T-helper 1 cell treated with Interleukin-12 subunit alpha and Interleukin-12 subunit beta and Interleukin-4 antibody, amounts not matched to agents 30 ng/mL and 1 ng/mL, for 36 hours (primary cell): ENCODE measurements around the gene PACS1. TPM values are rescaled to one million over a fixed set of nuclear protein-coding genes. Genes with fewer than 3 reads are reported as not detected.
"Not testable (repeated sequence)": the region's sequence is repeated elsewhere in the genome, so short reads cannot be mapped to it uniquely, and the experiment has no call there.

Source experiments
- intact Hi-C: fragments of 100-400 bp; cut with micrococcal nuclease; formaldehyde crosslinking; loops from one replicate; pipeline ENCODE4 v1.15.1; 2024
- total RNA-seq: library from RNA; stranded (reverse); gene quantifications from 2 replicates; pipeline ENCODE4 v1.2.3, GENCODE V29; 2022

PACS1 gene
- total RNA-seq = 90.5 and 91.2 TPM in 2 replicates

DNA sequence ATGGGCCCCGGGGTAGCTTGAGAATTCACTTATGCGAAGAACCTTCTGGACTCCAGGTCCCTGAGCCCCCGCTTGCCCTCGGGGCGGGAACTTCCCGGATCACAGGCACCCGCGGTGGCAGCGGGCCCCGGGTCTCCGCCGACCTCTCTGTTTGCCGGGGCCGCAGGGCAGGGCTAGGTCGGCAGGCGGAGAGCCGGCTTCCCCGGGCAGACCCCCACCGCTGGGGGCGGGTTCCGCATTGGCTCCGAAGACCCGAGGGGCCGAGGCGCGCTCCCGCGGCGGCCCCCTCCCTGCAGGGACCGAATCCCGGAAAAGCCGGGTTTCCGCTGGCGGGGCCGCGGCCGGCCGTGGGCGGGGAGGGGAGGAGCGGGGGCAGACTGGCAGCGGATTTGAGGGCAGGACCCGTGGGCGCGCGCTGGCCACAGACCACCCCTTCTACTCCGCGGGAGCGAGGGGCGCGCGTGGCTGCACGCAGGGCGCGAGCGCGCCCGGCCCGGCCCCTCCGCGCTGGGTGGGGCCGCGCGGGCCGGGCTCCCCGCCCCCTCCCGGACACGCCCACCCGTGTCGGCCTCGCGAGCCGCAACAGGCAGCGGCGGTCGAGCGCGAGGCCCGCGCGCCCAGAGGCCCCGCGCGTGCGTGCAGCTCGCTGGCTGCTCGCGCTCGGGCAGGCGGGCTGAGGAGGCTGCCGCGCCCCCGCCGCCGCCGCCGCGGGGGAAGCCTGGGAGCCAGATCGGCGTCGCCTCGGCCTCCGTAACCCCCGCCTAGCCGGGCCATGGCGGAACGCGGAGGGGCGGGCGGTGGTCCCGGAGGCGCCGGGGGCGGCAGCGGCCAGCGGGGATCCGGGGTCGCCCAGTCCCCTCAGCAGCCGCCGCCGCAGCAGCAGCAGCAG lies at the start of gene PACS1:
PACS1 (plus strand) TSS at position 558 of the 889 bp plus-strand sequence; CDS start at position 773, 215 bp downstream.
- intact Hi-C loops = loop anchor here (1.0 to 10.0 kb wide), 4 partner anchors 18 to 565 kb away; partner anchors contain the start of genes RBM4 and SF3B2

DNA sequence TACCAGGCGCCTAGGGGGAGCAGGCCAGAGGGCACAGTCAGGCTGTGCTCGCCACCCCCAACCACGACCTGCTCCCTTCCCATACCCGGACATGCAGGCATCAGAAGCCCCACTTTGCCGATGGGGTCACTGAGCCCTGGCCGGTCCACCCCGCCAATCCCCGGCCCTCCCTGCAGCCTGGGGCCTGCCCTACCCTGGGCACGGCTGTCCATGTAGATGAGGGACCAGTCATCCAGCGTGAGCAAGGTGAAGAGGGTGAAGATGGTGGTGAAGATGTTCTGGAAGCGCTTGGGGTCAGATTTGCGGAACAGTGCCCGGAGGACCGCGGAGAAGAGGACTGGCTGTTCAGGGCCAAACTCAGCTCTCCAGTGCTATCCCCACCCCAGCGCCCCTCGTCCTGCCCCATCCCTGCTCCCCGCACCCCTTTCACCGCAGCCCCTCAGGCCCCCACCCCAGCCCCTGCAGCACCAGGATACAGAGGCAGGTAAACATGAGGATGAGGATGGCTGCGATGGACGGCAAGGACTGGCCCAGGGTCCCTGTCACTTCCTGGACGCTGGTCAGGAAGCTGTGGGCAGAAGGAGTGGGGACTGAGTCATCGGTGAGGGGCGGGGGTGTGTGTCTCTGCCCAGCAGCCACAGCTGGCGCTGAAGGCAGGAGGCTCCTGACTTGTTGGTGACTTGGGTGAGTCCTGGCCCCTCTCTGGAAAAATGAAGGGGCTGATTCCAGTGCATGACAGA lies 49.3 kb upstream of the PACS1 start:
- intact Hi-C loops = no loop called here

DNA sequence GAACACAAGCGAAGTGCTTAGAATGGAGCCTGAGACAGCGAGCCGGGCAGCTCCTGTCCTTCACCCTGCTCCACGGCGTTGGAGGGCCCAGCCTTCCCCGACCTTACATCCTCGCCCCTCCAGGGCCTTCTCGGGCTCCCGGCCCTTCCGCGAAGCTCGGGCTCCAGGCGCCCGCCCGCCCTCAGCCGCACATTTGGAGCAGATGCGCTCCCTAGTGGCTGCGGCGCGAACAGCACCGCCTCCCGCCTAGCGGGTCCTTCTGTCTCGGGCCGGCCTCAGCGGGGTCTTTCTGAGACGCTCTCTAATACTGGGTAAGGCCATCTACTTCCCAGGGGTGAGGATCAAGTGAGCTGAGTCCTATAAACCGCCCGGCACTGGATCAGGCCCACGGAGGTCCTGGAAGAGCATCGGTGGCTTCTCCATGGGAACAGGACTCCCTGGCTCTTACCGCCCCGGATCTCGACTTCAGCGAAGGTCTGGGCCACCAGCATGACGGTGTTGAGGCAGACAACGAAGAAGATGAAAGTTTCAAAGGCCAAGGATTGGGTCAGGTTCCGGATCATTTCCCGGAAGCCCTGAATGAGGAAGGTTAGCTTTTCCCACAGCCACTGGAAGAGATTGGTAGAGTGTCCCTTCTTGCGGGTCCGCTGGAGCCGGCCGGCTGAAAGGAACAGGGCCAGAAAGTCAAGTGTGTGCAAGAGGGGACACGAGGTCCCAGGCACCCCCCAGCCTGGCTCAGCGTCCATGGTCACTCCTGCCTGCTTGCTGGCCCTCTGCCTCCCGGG lies 47.5 kb upstream of the PACS1 start:
- intact Hi-C loops = loop anchor here (1.0 kb wide), 3 partner anchors 20 to 138 kb away; partner anchors contain the start of genes BANF1 and EIF1AD

DNA sequence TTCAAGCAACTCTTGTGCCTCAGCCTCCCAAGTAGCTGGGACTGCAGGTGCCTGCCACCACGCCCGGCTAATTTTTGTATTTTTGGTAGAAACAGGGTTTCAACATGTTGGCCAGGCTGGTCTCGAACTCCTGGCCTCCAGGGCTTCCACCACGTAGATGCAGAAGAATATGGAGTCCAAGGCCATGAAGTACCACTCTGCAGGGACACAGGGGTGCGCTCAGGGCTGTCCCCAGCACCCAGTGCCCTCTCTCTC lies 47.0 kb upstream of the PACS1 start:
- intact Hi-C loops = not testable (repeated sequence)

DNA sequence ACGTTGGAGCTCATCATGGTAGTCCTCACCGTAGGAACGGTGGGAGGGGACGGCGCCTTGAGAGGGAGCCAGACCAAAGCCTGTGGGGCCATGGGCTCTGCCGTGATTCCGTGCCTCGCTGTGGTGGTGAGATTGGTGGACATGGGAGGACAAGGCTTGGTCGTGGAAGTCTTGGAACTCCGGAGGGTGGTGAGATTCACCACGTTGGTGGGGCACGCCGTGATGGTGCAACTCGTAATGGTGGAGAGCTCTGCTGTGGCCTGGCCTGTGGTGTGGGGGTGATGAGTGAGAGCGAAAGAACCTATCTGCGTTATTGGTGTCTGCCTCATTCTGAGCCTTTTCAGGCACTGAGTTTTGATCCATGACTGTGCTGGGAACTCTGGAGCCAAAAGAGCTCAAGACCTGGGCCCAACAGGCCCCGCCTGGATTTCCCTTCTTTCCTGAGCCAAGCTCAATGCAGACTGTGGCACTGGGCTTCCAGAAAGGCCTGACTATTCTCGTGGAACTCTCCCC lies 44.0 kb upstream of the PACS1 start, which contains the start of gene CATSPER1:
CATSPER1 (minus strand) TSS at position 463 of the 513 bp plus-strand sequence; CDS start at position 363, 100 bp downstream.
- intact Hi-C loops = no loop called here

DNA sequence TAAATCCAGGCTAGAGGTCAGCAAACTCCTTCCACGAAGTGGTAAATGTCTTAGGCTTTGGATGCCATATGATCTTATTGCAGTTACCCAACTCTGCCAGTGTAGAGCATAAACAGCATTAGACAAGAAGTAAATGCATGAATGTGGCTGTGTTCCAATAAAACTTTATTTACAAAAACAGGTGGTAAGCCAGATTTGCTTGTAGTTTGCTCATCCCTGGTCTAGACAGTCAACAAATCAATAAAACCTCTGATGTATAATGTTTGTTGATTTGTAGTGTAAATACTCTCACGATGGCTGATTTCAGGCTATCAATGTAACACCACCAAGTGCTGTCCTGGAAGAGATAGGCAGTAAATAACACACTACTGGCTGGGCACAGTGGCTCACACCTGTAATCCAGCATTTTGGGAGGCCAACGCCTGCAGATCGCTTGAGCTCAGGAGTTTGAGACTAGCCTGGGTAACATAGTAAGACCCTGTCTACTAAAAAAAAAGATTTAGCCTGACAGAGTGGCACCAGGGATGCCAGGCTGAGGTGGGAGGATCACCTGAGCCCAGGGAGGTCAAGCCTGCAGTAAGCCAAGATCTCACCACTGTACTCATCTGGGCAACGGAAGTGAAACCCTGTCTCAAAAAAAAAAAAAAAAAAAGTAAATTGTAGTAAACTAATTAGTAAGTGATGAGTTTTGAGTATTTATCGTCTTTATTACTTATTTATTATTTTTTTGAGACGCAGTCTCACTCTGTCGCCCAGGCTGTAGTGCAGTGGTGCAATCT lies 36.9 kb upstream of the PACS1 start:
- intact Hi-C loops = no loop called here

DNA sequence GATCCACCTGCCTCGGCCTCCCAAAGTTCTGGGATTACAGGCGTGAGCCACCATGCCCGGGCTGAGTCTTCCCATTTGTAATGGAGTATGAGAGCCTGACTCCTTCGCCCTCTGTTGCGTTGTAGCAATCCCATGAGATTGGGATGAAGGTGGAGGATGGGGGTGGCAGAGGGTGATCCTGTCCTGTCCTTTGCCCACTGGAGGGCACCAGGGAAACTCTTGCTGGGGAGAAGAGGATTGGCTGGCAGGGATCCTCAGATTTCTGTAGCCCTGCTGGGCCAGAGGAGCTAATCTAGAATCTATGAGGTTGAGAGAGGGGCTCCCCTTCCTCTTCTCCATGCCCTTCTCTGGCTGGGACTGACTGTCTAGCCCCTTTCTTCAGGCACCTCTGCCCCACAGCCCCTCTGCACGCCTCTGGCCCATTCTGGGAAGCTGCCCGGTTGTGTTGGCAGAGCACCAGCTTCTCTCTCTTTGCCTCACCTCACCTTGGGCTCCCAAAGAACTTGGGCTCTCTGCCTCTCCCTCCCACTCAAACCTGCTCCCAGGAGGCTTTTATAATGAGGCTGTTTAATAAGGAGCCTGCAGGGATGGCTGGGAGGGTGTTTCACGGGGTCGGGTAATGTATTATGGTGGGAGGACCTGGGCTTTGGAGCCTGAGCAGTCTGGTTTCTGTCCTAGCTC lies 34.3 kb upstream of the PACS1 start:
- intact Hi-C loops = no loop called here

DNA sequence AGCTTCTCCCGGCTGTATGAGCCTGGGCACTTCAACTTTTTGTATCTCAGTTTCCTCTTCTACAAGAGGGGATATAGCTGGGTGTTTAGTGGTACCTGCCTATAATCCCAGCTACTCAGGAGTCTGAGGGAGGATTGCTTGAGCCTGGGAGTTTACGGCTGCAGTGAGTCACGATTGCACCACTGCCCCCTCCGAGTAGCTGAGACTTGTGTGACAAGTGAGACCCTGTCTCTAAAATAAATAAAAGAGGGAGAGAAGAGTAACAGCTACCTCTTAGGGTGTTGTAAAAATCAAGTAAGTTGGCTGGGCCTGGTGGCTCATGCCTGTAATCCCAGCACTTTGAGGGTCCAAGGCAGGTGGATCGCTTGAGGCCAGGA lies 33.8 kb upstream of the PACS1 start:
- intact Hi-C loops = no loop called here

DNA sequence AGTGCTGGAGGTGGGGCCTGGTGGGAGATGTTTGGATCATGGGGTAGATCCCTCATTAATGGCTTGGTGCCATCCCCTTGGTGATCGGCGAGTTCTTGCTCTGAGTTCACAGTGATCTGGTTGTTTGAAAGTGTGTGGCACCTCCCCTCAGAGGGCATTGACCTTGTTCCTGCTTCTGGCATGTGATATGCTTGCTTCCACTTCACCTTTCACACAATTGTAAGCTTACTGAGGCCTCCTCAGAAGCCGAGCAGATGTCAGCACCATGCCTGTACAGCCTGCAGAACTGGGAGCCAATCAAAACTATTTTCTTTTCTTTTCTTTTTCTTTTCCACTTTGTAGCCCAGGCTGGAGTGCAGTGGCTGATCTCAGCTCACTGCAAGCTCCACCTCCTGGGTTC lies 32.7 kb upstream of the PACS1 start:
- intact Hi-C loops = no loop called here

DNA sequence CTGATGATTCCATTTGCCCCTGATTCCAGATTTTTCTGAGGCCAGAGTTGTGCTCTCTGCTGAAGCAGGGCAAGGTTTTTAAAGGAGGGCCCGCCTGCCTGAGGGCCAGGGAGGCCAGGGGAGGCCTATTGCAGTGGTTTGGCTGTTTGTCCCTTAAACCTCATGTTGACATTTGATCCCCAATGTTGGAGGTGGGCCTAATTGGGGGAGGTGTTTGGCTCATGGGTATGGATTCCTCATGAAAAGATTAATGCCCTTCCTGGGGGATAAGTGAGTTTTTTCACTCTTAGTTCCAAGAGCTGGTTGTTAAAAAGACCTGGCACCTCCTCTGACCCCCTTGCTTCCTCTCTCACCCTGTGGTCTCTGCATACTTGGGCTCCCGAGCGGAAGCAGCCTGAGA lies 30.3 kb upstream of the PACS1 start:
- intact Hi-C loops = no loop called here

DNA sequence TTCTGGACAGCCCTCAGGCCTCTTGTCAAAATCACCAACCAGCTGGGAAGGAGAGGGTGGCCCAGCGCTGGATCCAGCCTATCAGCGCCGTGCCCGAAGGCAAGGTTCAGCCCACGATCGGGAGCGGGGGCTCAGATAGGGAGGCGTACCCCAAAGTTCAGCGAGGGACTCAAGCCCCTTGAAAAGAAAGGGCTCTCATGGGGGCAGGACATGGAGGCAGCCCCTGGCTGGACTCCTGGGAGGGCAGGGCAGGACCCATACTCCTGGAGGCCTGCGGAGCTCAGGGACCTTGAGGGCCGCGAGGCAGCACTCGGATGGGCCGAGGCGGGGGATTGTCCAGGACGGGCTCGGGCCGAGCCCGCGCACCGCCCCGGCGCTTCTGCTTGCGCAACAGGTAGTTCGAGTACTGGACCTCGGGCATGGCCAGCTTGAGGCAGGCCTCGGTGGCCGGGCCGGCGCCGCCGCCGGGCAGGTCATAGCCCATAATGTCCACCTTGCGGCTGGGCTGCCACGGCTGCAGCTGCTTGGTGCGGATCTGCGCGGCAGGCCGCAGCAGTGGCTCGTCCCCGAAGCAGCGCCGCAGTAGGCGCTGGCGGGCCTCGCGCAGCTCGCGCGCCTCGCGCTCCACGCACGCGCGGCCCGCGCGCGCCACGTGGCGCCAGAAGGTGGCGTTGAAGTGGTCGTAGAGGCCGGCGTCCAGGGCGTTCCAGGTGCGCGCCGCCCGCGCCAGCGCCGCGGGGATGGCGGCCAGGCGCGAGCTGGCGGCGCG lies 27.7 kb upstream of the PACS1 start:
- intact Hi-C loops = no loop called here

DNA sequence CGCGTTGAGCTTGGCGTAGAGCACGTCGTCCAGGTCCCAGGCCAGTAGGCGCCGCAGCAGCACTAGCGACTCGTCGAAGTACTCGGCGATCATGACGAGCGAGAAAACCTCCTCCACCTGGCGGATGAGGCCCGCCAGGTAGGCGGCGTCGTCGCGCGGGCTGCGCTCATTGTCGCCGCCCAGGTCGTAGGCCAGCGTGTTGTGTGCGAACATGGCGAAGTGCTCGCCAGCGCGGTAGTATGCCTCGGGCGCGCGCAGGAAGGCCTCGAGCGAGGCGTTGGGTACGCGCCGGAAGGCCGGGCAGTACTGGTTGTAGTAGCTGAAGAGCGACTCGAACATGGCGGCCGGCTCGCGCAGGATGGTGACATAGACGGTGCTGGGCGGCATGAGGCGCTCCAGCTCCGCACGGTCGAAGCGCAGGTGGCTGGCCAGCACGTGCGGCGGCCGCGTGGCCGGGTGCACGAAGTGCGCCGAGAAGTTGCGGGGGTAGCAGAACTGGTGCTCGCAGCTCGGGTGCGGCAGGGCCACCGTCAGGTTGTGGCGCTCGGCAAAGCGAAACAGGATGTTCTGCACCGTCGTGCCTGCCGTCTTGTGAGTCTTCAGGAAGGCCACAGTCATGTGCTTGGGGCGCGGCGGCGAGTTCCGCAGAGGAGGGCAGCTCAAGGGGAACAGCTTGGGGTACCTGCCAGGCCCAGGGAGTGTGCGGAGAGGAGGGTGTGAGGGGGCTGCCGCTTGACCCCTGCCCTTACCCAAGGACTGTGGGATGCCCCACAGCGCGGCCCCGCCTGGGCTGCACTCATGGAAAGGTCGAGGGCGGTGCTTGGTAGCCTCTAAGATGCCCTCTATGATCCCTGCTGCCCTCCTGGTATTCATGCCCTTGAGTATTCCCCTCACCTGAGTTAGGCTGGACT lies 26.8 kb upstream of the PACS1 start:
- intact Hi-C loops = no loop called here

DNA sequence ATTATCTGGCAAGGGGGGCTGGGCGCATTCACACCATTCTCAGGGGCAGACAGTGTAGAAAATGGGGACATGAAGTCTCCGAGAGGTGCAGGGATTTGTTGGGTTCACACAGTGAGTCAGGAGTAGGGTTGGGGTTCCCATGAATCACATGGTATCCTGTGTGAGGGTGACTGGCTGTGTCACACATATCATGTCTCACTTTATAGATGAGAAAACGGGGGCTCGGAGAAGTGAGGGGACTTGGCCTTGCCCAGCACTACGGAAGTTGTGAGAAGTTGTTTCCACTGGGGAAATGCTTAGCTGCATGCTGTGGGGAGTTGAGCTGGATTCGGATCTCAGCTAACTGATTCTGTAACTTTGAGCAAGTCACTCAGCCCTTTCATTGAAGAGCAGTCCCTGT lies 25.3 kb upstream of the PACS1 start:
- intact Hi-C loops = no loop called here

DNA sequence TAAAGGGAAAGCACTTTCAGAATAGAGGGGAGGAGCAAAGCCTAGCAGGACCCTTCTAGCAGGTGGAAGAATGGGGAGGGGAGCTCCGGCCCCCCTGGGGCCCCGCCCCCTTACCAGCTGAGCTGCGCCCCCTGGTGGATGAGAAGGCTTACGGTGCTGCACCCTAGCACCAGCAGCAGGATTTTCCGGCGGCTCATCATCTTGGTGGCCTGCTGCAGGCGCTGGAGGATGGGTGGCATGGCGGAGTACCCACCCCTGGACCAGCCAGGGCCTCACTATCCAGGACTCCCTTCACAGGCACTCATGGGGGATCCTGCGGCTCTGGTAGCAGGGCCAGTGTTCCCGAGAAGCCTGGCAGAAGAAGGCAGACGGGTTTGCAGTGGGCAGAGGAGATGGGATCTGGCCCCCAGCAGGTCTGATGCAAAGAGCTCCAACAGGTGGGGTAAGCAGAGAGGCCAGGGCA lies 24.9 kb upstream of the PACS1 start:
- intact Hi-C loops = no loop called here

DNA sequence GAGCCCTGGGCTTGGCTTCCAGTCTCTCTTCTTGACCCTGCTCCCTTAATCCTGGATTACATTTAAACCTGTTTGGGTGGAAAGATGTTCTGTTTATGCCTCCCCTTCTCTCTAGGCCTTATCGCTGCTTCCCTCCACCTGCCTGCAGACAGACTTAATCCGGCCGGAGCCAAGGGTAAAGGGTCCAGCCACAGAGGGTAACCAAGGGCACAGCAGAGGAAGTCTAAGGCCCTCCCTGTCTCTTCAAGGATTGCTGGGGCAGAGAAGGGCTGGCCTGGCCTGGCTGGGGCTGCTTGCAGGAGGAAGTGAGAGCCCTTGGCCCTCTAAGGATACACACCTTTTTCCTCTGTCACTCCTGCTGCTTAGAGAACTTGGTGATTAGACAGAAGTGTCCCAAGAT lies 23.2 kb upstream of the PACS1 start:
- intact Hi-C loops = no loop called here

DNA sequence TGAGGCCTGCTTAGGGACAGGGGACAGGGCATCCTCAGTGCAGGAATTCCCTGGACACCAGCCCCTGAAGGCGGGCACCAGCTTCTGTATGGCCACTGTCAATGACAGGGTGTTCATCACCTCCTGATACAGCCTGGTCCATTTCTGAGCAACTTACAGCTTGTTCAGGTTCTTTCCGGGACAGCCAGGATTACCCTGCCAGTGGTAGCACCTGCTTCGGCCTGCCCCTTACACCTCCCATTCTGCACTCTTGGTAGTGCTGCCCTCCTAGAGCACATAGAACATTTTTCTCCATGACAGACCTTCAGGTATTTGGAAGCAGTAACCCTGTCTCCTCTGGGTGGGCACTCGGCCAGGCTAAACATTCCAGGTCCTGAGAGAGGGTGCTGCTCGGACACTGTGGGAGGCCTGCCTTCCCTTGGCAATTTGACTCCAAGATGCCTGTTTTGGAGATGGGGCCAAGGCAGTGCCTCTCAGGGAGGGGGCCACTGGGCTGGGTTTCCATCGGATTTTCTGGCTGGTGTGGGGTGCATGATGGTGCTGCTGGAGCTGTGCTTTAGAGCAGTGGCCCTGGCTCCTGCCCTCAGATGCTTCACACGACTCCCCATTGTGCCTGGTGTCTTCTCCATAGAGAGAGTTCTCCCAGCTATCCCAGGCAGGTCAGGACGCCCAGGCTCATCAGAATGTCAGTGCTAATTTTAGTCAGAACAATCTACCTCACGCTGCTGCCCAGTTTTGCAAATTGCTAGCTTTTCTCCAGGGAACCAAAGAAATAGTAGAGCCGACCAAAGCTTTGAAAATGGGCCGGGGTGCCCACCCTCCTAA lies 22.3 kb upstream of the PACS1 start:
- intact Hi-C loops = no loop called here

DNA sequence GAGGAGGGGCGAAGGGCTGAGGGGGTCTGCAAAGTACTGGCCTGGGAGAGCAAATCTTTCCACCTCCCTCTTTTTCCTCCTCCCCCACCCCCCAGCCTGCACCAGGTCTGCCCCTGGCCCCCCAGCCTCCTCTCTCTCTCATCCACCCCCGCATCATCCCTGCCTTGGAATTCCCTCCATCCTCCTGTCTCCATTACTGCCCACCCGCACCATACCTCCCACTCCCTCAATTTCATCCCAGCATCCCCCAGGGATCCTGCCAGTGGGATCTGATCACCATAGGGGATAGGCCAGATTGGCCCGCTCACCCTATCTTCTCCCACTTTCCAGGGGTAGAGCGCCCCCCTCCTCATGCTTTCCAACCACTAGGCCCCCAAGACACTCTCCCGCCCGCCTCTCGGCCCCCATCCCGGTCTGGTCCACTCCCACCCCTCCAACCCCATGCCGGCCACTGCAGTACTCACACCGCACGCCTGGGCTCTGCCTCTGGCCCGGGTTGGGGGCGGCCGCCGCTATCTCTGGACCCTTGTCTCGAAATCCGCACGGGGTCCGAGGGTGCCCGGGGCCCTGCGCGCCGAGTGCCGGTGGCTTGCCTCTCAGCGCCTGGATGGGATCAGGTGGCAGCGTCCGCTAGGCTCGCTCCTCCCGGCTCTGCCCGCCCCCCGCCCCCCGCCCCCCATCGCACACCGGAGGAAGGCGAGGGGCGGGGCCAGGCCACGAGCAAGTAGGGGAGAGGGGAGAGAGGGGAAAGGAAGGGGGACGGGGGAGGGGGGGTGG lies 21.3 kb upstream of the PACS1 start, which contains the start of gene GAL3ST3:
GAL3ST3 (minus strand) TSS at position 615 of the 777 bp plus-strand sequence. CDS start 3,746 bp downstream, outside the sequence.
- intact Hi-C loops = no loop called here
